DND-41 (cell line): ENCODE measurements around the gene SGMS1.

Source experiments
- ATAC-seq: fragments of 200-7000 bp; cut with Tn5 transposase; 3 replicates; pipeline ENCODE4 v1.9.1; 2021; ENCODE audit warnings: low read depth; ENCODE audit not compliant: insufficient read depth
- DNase-seq: peaks from one replicate; pipeline ENCODE4 v3.0.0-alpha.2; 2020
- H2AFZ ChIP-seq: 2 replicates; pipeline ENCODE4 v1.6.0; 2012; ENCODE audit warnings: low read depth, low read length
- H3K27ac ChIP-seq: 2 replicates; pipeline ENCODE4 v1.5.1; 2012; ENCODE audit warnings: low read length, inconsistent platforms
- H3K27me3 ChIP-seq: fragments of 200-600 bp; sonication (generic); 2 replicates; pipeline ENCODE4 v1.6.0; 2012; ENCODE audit warnings: low read length, mild to moderate bottlenecking, inconsistent platforms; ENCODE audit not compliant: insufficient read depth, poor library complexity
- H3K36me3 ChIP-seq: 2 replicates; pipeline ENCODE4 v1.5.1; 2012; ENCODE audit warnings: low read length, inconsistent platforms; ENCODE audit not compliant: insufficient read depth
- H3K4me1 ChIP-seq: 2 replicates; pipeline ENCODE4 v1.5.1; 2012; ENCODE audit warnings: mild to moderate bottlenecking, low read length; ENCODE audit not compliant: insufficient read depth
- H3K4me2 ChIP-seq: 2 replicates; pipeline ENCODE4 v1.6.0; 2012; ENCODE audit warnings: mild to moderate bottlenecking, moderate library complexity, low read length, inconsistent platforms; ENCODE audit not compliant: insufficient read depth
- H3K4me3 ChIP-seq, 2 experiments: fragments of 200-600 bp in 1 of 2; shearing (Covaris generic) in 1 of 2; 2 replicates each; pipeline ENCODE4 v1.5.1; 2012 to 2016; ENCODE audit warnings: inconsistent platforms in 2 of 2, low read length in 2 of 2, mild to moderate bottlenecking in 2 of 2, low read depth in 1 of 2, moderate library complexity in 1 of 2
- H3K79me2 ChIP-seq: 2 replicates; pipeline ENCODE4 v1.6.0; 2012; ENCODE audit warnings: low read length, inconsistent platforms; ENCODE audit not compliant: insufficient read depth
- H3K9ac ChIP-seq: 2 replicates; pipeline ENCODE4 v1.6.0; 2012; ENCODE audit warnings: low read depth, mild to moderate bottlenecking, inconsistent platforms, low read length, moderate library complexity
- H3K9me3 ChIP-seq: 2 replicates; pipeline ENCODE4 v1.5.1; 2012; ENCODE audit warnings: low read length, moderate library complexity, mild to moderate bottlenecking, inconsistent platforms; ENCODE audit not compliant: insufficient read depth, severe bottlenecking
- H4K20me1 ChIP-seq: 2 replicates; pipeline ENCODE4 v1.6.0; 2012; ENCODE audit warnings: low read length; ENCODE audit not compliant: insufficient read depth
- EZH2 ChIP-seq: IDR thresholded peaks from 3 replicates; pipeline ENCODE4 v1.6.1; 2012; ENCODE audit warnings: borderline replicate concordance, low read depth, mild to moderate bottlenecking, moderate library complexity, low read length, inconsistent platforms; ENCODE audit not compliant: severe bottlenecking
- TF ChIP-seq, protein P1 (sequence below): IDR thresholded peaks from 2 replicates; pipeline ENCODE4 v1.5.1; 2012; ENCODE audit warnings: borderline replicate concordance, low read length, moderate library complexity, mild to moderate bottlenecking; ENCODE audit not compliant: poor library complexity, severe bottlenecking; ENCODE audit errors: extremely low read depth

SGMS1 gene

DNA sequence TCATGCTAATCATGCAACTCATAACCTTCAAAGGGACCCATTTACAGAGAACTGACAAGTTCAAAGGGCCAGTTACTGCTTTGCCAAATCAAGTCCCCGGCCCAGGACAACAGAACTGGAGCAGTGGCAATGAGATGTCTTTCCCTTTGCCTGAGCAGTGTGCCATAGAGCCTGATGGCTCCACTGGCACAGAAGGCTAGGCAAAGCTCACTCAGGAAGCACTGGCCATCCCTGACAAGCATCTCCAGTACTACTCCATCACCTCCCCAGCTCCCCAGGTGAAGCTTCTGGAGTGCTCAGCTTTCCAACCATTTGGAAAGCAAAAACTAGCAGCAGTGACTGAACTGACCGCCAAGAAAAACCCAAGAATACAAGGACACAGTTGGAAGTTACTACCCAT, 108.3 kb downstream of the SGMS1 start:
- Histone ChIP-seq H3K9me3 (no peaks in the 10 kb centered on the region), H2AFZ (no peak overlapping the region), H3K36me3 (no peaks in the 10 kb centered on the region), H3K79me2 (no peaks in the 10 kb centered on the region), H3K4me1 (no peaks in the 10 kb centered on the region), H3K4me2 (no peak overlapping the region), H3K4me3 (no peak overlapping the region), H3K9ac (no peak overlapping the region), H3K27me3 (no peaks in the 10 kb centered on the region), H3K27ac (no peak overlapping the region), H4K20me1 (no peaks in the 10 kb centered on the region)
- ATAC-seq (no peak), DNase-seq (no peak)
- TF ChIP-seq, protein P1, sequence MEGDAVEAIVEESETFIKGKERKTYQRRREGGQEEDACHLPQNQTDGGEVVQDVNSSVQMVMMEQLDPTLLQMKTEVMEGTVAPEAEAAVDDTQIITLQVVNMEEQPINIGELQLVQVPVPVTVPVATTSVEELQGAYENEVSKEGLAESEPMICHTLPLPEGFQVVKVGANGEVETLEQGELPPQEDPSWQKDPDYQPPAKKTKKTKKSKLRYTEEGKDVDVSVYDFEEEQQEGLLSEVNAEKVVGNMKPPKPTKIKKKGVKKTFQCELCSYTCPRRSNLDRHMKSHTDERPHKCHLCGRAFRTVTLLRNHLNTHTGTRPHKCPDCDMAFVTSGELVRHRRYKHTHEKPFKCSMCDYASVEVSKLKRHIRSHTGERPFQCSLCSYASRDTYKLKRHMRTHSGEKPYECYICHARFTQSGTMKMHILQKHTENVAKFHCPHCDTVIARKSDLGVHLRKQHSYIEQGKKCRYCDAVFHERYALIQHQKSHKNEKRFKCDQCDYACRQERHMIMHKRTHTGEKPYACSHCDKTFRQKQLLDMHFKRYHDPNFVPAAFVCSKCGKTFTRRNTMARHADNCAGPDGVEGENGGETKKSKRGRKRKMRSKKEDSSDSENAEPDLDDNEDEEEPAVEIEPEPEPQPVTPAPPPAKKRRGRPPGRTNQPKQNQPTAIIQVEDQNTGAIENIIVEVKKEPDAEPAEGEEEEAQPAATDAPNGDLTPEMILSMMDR, result no peak
- TF ChIP-seq EZH2, result no peak

DNA sequence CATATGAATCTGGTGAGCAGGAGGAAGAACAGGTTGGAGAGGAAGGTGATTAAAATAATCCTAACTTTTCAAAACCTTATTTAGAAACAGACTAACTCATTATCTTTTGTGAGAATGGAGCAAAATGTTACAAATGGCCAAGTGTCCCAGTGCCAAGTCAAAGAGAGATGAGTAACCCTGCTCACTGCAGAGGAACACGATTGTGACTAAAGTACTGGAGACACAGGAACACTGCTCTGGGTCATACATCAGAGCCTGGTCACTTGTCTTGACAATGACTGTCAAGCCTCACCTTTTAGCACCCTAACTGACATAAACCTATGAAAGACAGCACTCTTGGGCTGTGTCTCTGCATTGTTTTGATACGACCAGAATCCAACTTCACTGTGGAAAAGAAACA, 108.8 kb downstream of the SGMS1 start:
- DNase-seq (no peak), ATAC-seq (no peak)
- H3K27ac ChIP-seq, result no peak overlapping the region
- no peak overlapping the region for H3K4me2 ChIP-seq
- no peaks in the 10 kb centered on the region for H3K4me1 ChIP-seq
- no peaks in the 10 kb centered on the region for H3K36me3 ChIP-seq
- H3K4me3 ChIP-seq, result no peak overlapping the region
- no peaks in the 10 kb centered on the region for H3K9me3 ChIP-seq
- H3K27me3 ChIP-seq, result no peaks in the 10 kb centered on the region
- TF ChIP-seq, protein P1, result no peak
- no peak for TF ChIP-seq EZH2
- H4K20me1 ChIP-seq, result no peaks in the 10 kb centered on the region
- no peak overlapping the region for H3K9ac ChIP-seq
- no peak overlapping the region for H2AFZ ChIP-seq
- H3K79me2 ChIP-seq, result no peaks in the 10 kb centered on the region

DNA sequence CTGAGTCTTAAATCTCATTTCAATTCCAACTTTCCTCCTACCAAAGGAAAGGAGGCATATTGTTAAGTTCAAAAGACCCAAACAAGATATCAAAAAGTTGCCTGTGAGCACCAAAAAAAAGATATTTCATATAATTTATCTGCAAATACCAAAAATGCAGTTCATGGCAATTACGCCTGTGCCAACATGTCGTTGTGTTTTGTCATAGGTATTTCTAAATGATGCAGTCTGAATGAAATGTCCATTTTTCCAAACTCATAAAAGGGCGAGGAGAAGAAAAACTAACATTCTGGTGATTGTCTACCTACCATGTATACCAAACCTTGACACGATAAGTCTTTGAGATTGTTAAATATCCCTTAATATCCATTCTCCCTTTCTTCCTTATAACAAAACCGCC, 109.8 kb downstream of the SGMS1 start:
- Histone ChIP-seq H3K36me3 (no peaks in the 10 kb centered on the region), H2AFZ (no peak overlapping the region), H3K9ac (no peak overlapping the region), H3K4me3 (no peak overlapping the region), H3K9me3 (no peaks in the 10 kb centered on the region), H4K20me1 (no peaks in the 10 kb centered on the region), H3K27me3 (no peaks in the 10 kb centered on the region), H3K4me1 (no peaks in the 10 kb centered on the region), H3K4me2 (no peak overlapping the region), H3K79me2 (no peaks in the 10 kb centered on the region), H3K27ac (no peak overlapping the region)
- no peak for ATAC-seq
- DNase-seq, result no peak
- TF ChIP-seq, protein P1, result no peak
- no peak for TF ChIP-seq EZH2

DNA sequence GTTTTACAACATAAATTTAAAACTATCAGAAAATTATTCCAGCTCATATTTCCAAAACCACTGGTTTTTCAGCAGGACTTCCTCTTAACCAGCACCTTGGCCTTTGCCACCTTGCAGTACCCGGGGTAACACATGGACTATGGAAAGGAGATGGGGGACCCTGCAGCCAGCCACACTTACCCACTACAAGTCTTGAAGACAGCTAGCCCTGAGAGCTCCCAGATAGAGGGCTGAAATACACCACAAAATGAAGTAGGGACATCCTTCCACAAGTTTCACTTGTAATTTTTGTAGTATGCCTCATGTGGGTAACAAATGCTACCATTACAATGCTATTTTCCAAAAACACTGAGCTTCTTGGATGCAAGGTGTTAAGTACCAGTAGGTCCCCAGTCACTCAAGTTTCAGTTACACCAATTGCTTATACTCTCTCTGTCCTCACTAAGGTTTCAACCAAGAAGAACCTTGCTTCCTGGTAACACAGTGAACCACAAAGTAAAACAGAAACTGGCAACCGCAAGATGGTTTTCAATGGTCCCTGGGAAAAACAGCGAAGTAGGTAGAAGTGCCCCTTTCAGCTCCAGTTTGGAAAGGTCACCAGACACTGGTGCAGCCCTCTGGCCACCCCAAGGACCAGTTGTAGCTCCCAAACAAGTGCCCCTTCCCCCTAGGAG, 110.9 kb downstream of the SGMS1 start:
- no peak for ATAC-seq

More for the DNA sequence above, 110.9 kb downstream of the SGMS1 start:
- Histone ChIP-seq H3K4me3 (no peak overlapping the region), H3K27ac (no peak overlapping the region), H3K9ac (no peak overlapping the region), H3K27me3 (no peaks in the 10 kb centered on the region), H3K36me3 (no peaks in the 10 kb centered on the region), H2AFZ (no peak overlapping the region), H4K20me1 (no peaks in the 10 kb centered on the region), H3K4me2 (no peak overlapping the region), H3K4me1 (no peaks in the 10 kb centered on the region), H3K9me3 (no peaks in the 10 kb centered on the region), H3K79me2 (no peaks in the 10 kb centered on the region)
- TF ChIP-seq, protein P1, result no peak
- TF ChIP-seq EZH2, result no peak
- DNase-seq, result no peak
